Measurements from ENCODE around the gene GBP4. TPM values are rescaled to one million over a fixed set of nuclear protein-coding genes. Genes with fewer than 3 reads are reported as not detected.

GBP4 gene
- total and polyA plus RNA-seq, 9 of the 15 experiments (the other 6 are each of a cell fraction or from before 2014, with no cell fraction given) = 0.04 to 0.40 (median 0.11) TPM

DNA sequence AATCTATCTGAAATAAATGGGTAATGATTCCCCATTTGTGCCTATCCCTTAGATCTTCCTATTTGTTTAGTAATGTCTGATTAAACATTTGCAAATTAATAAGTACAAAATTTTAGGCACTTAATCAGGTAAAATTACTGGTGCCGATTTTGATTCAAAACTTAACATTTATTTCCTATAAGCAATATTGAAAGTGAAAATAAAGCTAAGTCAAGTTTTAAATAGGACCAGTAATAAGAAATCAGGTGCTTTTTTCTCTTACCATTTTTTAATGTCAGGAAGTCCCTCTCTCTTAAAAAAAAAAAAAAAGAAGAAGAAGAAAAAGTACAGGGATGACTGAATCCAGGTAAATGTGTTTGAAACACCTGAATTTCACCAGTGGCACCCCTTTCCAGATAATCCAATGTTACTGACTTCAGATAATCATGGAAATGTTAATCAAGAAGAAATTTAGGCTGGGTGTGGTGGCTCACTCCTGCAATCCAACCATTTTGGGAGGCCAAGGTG is 836 bp upstream of the GBP4 start:
- peaks cover 5 to 8% of the 10 kb centered on the region in 2 experiments; a peak in 2 of 5 replicates for H3K27me3 ChIP-seq (ENCODE audit: control insufficient read depth in 2 of 2, insufficient read depth in 2 of 2, low read length in 2 of 2)
- no peak overlapping the region for H3K27ac ChIP-seq (ENCODE audit: extremely low read depth, low read depth, low read length)
- no peak overlapping the region for H3K4me3 ChIP-seq
- DNase-seq (ENCODE audit: extremely low read depth in 1 of 4, low spot score in 3 of 4) (no peak), ATAC-seq (no peak), FAIRE-seq (no peak)
- H3K4me1 ChIP-seq (replicated peaks in 1 of 2; ENCODE audit: control insufficient read depth in 2 of 2, insufficient read depth in 2 of 2, low read length in 2 of 2) = no peaks in the 10 kb centered on the region
- H3K4me2 ChIP-seq (ENCODE audit: insufficient read depth, low read length) = no peak overlapping the region
- no peak overlapping the region for H3K9ac ChIP-seq (ENCODE audit: insufficient read depth in 1 of 2, low read depth in 2 of 2, low read length in 2 of 2)
- no peak overlapping the region for H2AFZ ChIP-seq (ENCODE audit: low read depth, low read length)
- in situ Hi-C loops (cut with MboI) (no loop called here), intact Hi-C loops (cut with micrococcal nuclease) (loop anchor here (10.0 kb wide), 1 partner anchor 155 kb away; no protein-coding TSS in a partner anchor)
- H3K9me3 ChIP-seq (replicated peaks; ENCODE audit: control insufficient read depth, insufficient read depth, low read depth, low read length) = no peaks in the 10 kb centered on the region
- ChIA-PET POLR2A (no interaction called here), CTCF (ENCODE audit: low intra/inter-chr PET ratio) (no interaction called here)
- WGBS (ENCODE audit: insufficient coverage, low coverage, missing lambda C conversion rate) = 0% methylated on average over 1 of the region's 1 CpG
- no peaks in the 10 kb centered on the region for H3K79me2 ChIP-seq (ENCODE audit: control insufficient read depth, insufficient read depth, low read length)
- H3K36me3 ChIP-seq (ENCODE audit: control insufficient read depth, insufficient read depth, low read length) = no peaks in the 10 kb centered on the region
- no peaks in the 10 kb centered on the region for H4K20me1 ChIP-seq (replicated peaks; ENCODE audit: control insufficient read depth, insufficient read depth, low read length)
- no peaks in the 10 kb centered on the region for H3K9me1 ChIP-seq (ENCODE audit: control insufficient read depth, insufficient read depth, low read length)
- BruUV-seq (replicated peaks) = no TSS peak
- TF ChIP-seq RBM22 (IDR thresholded peaks at IDR 0.05; ENCODE audit: low read depth, low read length, poor library complexity, severe bottlenecking) = no peak
- no peak for TF ChIP-seq ZBTB7A (IDR thresholded peaks at IDR 0.05; ENCODE audit: borderline replicate concordance, control insufficient read depth, low read depth, low read length)
- no peak for TF ChIP-seq POLR2AphosphoS2 (IDR thresholded peaks at IDR 0.05; ENCODE audit: low read length)
- no peak for TF ChIP-seq IRF9 (tag; IDR thresholded peaks at IDR 0.05)
- no peak for TF ChIP-seq ZBTB34 (CRISPR knock-in tag; IDR thresholded peaks at IDR 0.05)
- TF ChIP-seq POLR2AphosphoS5 (IDR thresholded peaks at IDR 0.05; ENCODE audit: control insufficient read depth, insufficient read depth, low read depth, low read length) = no peak
- TF ChIP-seq RFX1 (IDR thresholded peaks at IDR 0.05) = no peak
- no peak for TF ChIP-seq MTF1 (CRISPR knock-in tag; IDR thresholded peaks at IDR 0.05; ENCODE audit: borderline replicate concordance)
- TF ChIP-seq MBD1 (CRISPR knock-in tag; IDR thresholded peaks at IDR 0.05) = no peak
- TF ChIP-seq MCM3 (IDR thresholded peaks at IDR 0.05) = no peak
- TF ChIP-seq CLOCK (CRISPR knock-in tag; IDR thresholded peaks at IDR 0.05; ENCODE audit: borderline replicate concordance) = no peak
- TF ChIP-seq ETV1 (tag; conservative IDR thresholded peaks at IDR 0.05; ENCODE audit: low read depth) = no peak
- TF ChIP-seq BRD9 (IDR thresholded peaks at IDR 0.05; ENCODE audit: low read depth, partially characterized antibody) = no peak
- TF ChIP-seq GTF2A2 (tag; IDR thresholded peaks at IDR 0.05) = no peak
- TF ChIP-seq ZNF77 (CRISPR knock-in tag; IDR thresholded peaks at IDR 0.05) = no peak
- TF ChIP-seq MYC (IDR thresholded peaks at IDR 0.05; ENCODE audit: low read depth, low read length) = no peak
- TF ChIP-seq MYC (CRISPR knock-in tag; IDR thresholded peaks at IDR 0.05; ENCODE audit: borderline replicate concordance, low read depth) = no peak

Measured in K562 (cell line).